ENCODE results near the gene SLC28A3. TPM values are rescaled to one million over a fixed set of nuclear protein-coding genes. Genes with fewer than 3 reads are reported as not detected.
"Not testable (repeated sequence)": the region's sequence is repeated elsewhere in the genome, so short reads cannot be mapped to it uniquely, and the experiment has no call there.

Gene SLC28A3, protein sequence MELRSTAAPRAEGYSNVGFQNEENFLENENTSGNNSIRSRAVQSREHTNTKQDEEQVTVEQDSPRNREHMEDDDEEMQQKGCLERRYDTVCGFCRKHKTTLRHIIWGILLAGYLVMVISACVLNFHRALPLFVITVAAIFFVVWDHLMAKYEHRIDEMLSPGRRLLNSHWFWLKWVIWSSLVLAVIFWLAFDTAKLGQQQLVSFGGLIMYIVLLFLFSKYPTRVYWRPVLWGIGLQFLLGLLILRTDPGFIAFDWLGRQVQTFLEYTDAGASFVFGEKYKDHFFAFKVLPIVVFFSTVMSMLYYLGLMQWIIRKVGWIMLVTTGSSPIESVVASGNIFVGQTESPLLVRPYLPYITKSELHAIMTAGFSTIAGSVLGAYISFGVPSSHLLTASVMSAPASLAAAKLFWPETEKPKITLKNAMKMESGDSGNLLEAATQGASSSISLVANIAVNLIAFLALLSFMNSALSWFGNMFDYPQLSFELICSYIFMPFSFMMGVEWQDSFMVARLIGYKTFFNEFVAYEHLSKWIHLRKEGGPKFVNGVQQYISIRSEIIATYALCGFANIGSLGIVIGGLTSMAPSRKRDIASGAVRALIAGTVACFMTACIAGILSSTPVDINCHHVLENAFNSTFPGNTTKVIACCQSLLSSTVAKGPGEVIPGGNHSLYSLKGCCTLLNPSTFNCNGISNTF
- total RNA-seq (2.0 TPM), polyA plus RNA-seq (0.09 TPM)

- Histone ChIP-seq H3K27ac (ENCODE audit: low read depth) (no peak within 1 kb of the TSS), H3K4me1 (ENCODE audit: insufficient read depth) (no peaks in the 10 kb centered on the region), H3K4me3 (ENCODE audit: low read depth, low read length) (no peak within 1 kb of the TSS), H3K36me3 (ENCODE audit: insufficient read depth) (no peaks in the 10 kb centered on the region)
- DNase-seq (ENCODE audit: extremely low spot score): no peak
- WGBS: 73% methylated on average over 5 of the region's 5 CpGs
These were observed at the start of gene SLC28A3 for GRCh38 chr9:84340535-84340934. Gene SLC28A3, minus strand, starts transcription at chr9:84340758. Its CDS starts 125 bp downstream, at chr9:84340633.

DNA sequence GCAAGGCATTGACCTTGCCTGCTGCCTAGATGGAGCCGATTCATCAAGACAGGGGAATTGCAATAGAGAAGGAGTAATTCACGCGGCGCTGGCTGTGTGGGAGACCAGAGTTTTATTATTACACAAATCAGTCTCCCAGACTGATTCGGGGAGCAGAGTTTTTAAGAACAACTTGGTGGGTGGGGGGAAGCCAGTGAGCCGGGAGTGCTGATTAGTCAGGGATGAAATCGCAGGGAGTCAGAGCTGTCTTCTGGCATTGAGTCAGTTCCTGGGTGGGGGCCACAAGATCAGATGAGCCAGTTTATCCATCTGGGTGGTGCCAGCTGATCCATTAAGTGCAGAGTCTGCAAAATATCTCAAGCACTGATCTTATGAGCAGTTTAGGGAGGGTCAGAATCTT, 49.7 kb upstream of the SLC28A3 start:
- 62% methylated on average over 7 of the region's 7 CpGs for WGBS
- DNase-seq (ENCODE audit: extremely low spot score): not testable (repeated sequence)

DNA sequence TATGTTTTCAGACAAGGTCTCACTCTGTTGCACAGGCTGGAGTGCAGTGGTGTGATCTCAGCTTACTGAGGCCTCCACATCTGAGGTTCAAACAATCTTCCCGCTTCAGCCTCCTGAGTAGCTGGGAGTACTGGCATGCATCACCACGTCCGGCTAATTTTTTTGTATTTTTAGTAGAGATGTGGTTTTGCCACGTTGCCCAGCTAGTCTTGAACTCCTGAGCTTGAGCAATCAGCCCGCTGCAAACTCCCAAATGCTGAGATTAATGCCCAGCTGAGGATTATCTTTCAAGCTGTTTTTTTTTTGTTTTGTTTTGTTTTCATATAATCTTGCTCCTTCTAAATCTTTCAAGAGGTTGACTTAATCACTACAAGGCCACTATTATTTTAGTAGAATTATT, 47.3 kb upstream of the SLC28A3 start:
- no peaks in the 10 kb centered on the region for H3K4me1 ChIP-seq (ENCODE audit: insufficient read depth)
- DNase-seq (ENCODE audit: extremely low spot score): no peak
- no peaks in the 10 kb centered on the region for H3K36me3 ChIP-seq (ENCODE audit: insufficient read depth)
- no peak overlapping the region for H3K4me3 ChIP-seq (ENCODE audit: low read depth, low read length)
- 90% methylated on average over 5 of the region's 5 CpGs for WGBS
- no peak overlapping the region for H3K27ac ChIP-seq (ENCODE audit: low read depth)

More for the DNA sequence above, 49.7 kb upstream of the SLC28A3 start:
- H3K4me1 ChIP-seq (ENCODE audit: insufficient read depth); H3K4me3 ChIP-seq (ENCODE audit: low read depth, low read length); H3K36me3 ChIP-seq (ENCODE audit: insufficient read depth); H3K27ac ChIP-seq (ENCODE audit: low read depth): not testable (repeated sequence)

DNA sequence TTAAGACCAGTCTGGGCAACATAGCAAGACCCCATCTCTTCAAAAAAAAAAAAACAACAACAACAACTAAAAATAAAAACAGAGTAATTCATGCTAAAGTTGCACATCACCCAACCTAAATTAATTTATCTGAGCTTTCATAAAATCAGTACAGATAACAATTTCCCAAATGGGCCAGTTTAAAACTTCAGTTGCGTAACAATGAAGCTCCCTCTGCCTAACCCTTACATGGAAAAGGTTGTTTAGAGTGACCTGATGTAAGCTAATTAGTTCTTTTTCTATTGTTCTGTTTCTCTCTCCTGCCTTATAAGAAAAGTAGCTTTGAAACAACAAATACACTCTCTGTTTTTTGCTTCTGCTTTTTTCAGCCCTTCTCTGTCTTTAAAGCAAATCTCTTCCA, 46.2 kb upstream of the SLC28A3 start:
- 95% methylated on average over 1 of the region's 1 CpG for WGBS
- no peaks in the 10 kb centered on the region for H3K4me1 ChIP-seq (ENCODE audit: insufficient read depth)
- H3K27ac ChIP-seq (ENCODE audit: low read depth): no peak overlapping the region
- DNase-seq (ENCODE audit: extremely low spot score): no peak
- no peak overlapping the region for H3K4me3 ChIP-seq (ENCODE audit: low read depth, low read length)
- no peaks in the 10 kb centered on the region for H3K36me3 ChIP-seq (ENCODE audit: insufficient read depth)

DNA sequence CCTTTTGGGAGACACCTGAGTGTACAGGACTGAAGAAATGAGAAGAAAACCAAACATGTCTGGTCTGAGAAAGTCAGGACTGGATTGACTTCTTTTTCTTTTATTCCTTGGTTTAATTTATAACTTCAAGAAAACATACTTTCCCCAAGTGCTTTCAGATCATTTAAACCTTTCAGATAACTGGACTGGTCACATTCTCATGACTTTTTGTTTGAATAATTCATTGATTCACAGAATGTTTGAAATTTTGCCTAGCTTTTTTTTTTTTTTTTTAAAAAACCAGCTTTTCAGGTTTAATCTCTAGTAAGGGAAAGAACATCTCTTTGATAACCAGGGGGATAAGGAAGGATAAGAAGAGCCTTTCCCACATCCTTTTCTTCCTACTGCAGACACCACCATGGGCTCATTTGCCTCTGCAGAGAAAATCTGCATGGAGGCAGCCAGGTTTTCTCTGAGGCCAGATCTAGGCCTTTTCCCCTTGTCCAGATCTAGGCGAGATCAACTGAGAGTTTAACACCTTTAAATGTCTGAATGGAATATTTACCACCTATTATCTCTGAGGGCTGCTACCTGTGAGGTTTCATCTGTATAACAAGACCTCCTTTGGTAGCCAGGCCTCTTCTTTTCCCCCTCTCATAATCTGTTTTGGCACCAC, 45.0 kb upstream of the SLC28A3 start:
- 89% methylated on average over 1 of the region's 1 CpG for WGBS
- no peak for DNase-seq (ENCODE audit: extremely low spot score)
- H3K4me1 ChIP-seq (ENCODE audit: insufficient read depth): no peaks in the 10 kb centered on the region
- no peaks in the 10 kb centered on the region for H3K36me3 ChIP-seq (ENCODE audit: insufficient read depth)
- H3K4me3 ChIP-seq (ENCODE audit: low read depth, low read length): no peak overlapping the region
- H3K27ac ChIP-seq (ENCODE audit: low read depth): no peak overlapping the region

DNA sequence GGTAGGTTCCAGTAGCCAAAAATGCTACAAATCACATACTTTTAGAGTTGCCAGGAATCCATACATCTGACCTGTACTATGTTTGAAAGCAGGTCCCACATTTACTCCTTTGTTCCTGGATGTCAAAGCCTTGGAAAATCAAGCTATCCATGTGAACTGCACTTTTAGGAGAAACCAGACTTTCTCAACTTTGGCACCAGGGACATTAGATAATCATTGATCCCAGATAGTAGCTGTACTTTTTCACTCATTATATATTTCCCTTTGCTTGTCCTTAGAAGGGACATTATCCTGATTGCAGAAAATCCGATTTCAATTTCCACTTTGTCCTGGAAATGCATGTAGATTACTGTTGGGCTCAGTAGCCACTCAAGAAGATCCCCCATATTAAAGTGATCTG, 44.1 kb upstream of the SLC28A3 start:
- 94% methylated on average over 1 of the region's 1 CpG for WGBS
- H3K4me3 ChIP-seq (ENCODE audit: low read depth, low read length): no peak overlapping the region
- no peaks in the 10 kb centered on the region for H3K4me1 ChIP-seq (ENCODE audit: insufficient read depth)
- no peak overlapping the region for H3K27ac ChIP-seq (ENCODE audit: low read depth)
- no peak for DNase-seq (ENCODE audit: extremely low spot score)
- no peaks in the 10 kb centered on the region for H3K36me3 ChIP-seq (ENCODE audit: insufficient read depth)

- no peak for DNase-seq (ENCODE audit: extremely low spot score)
- 49% methylated on average over 3 of the region's 3 CpGs for WGBS
- H3K27ac ChIP-seq (ENCODE audit: low read depth): no peak overlapping the region
These were observed 42.6 kb upstream of the SLC28A3 start for GRCh38 chr9:84383178-84383577.

GRCh38 chr9:84382720-84383119, 42.2 kb upstream of the SLC28A3 start:
- no peak for DNase-seq (ENCODE audit: extremely low spot score)
- Histone ChIP-seq H3K27ac (ENCODE audit: low read depth) (no peak overlapping the region), H3K4me1 (ENCODE audit: insufficient read depth) (no peaks in the 10 kb centered on the region), H3K36me3 (ENCODE audit: insufficient read depth) (no peaks in the 10 kb centered on the region), H3K4me3 (ENCODE audit: low read depth, low read length) (no peak overlapping the region)
- 69% methylated on average over 6 of the region's 6 CpGs for WGBS

More at GRCh38 chr9:84383178-84383577, 42.6 kb upstream of the SLC28A3 start:
- Histone ChIP-seq H3K4me1 (ENCODE audit: insufficient read depth) (no peaks in the 10 kb centered on the region), H3K4me3 (ENCODE audit: low read depth, low read length) (no peak overlapping the region), H3K36me3 (ENCODE audit: insufficient read depth) (no peaks in the 10 kb centered on the region)

DNA sequence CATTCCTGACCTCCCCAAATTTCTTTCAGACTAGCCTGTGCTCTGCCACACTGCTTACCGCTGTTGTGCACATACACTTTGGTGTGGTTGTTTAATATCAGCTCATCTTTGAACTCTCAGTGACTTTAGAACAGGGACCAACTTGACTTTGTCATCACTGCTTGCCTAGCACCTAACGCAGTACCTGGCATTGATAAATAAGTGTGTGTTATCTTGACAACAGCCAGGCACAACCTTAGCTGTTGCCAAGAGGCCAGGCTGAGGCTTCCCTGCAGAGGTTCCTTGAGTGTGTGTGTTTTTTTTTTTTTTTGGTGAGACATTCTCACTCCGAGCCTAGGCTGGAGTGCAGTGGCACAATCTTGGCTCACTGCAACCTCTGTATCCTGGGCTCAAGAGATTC, 41.0 kb upstream of the SLC28A3 start:
- no peak for DNase-seq (ENCODE audit: extremely low spot score)
- Histone ChIP-seq H3K36me3 (ENCODE audit: insufficient read depth) (no peaks in the 10 kb centered on the region), H3K4me1 (ENCODE audit: insufficient read depth) (no peaks in the 10 kb centered on the region), H3K4me3 (ENCODE audit: low read depth, low read length) (no peak overlapping the region), H3K27ac (ENCODE audit: low read depth) (no peak overlapping the region)
- 72% methylated on average over 3 of the region's 3 CpGs for WGBS

DNA sequence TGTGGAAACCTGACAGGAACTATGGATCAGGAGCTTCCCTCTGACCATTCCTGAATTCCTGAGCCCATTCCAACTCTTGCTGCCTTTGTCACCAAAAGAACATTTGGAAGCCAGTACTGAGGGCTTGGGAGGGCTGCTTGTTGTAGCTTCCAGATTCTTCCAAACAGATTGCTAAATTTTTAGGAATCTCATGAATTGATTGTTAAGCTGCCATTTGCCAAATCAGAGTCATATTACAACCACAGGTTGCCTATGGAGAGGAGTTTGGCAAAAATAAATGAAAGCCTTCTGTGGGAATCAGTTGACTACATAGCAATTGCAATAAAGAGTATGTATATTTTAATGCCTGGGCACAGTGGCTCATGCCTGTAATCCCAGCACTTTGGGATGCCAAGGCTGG, 39.2 kb upstream of the SLC28A3 start:
- no peak for DNase-seq (ENCODE audit: extremely low spot score)
- Histone ChIP-seq H3K27ac (ENCODE audit: low read depth) (no peak overlapping the region), H3K36me3 (ENCODE audit: insufficient read depth) (no peaks in the 10 kb centered on the region), H3K4me1 (ENCODE audit: insufficient read depth) (no peaks in the 10 kb centered on the region), H3K4me3 (ENCODE audit: low read depth, low read length) (no peak overlapping the region)

- H3K27ac ChIP-seq (ENCODE audit: low read depth): no peak overlapping the region
- no peaks in the 10 kb centered on the region for H3K4me1 ChIP-seq (ENCODE audit: insufficient read depth)
- H3K4me3 ChIP-seq (ENCODE audit: low read depth, low read length): no peak overlapping the region
- no peaks in the 10 kb centered on the region for H3K36me3 ChIP-seq (ENCODE audit: insufficient read depth)
- 36% methylated on average over 3 of the region's 3 CpGs for WGBS
- DNase-seq (ENCODE audit: extremely low spot score): no peak
These were observed 35.4 kb upstream of the SLC28A3 start for GRCh38 chr9:84375954-84376353.

- no peaks in the 10 kb centered on the region for H3K36me3 ChIP-seq (ENCODE audit: insufficient read depth)
- no peaks in the 10 kb centered on the region for H3K4me1 ChIP-seq (ENCODE audit: insufficient read depth)
- no peak overlapping the region for H3K27ac ChIP-seq (ENCODE audit: low read depth)
- H3K4me3 ChIP-seq (ENCODE audit: low read depth, low read length): no peak overlapping the region
- 52% methylated on average over 2 of the region's 2 CpGs for WGBS
- DNase-seq (ENCODE audit: extremely low spot score): no peak
These were observed 34.0 kb upstream of the SLC28A3 start for GRCh38 chr9:84374516-84374915.

DNA sequence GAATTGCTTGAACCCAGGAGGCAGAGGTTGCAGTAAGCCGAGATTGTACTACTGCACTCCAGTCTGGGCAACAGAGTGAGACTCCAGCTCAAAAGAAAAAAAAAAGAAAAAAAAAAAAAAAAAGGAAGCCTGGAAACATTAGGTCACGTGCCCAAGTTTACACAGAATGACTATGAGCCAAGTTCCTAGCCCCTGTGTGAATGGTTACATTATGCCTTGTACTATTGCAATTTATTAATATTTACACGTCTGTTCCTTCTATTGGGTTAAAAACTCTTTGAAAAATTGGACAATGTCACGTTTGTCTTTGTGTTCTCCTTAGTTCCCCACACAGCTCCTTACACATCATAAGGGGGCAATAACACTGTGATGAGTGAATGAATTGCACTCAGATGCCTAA, 33.5 kb upstream of the SLC28A3 start:
- no peak overlapping the region for H3K4me3 ChIP-seq (ENCODE audit: low read depth, low read length)
- H3K36me3 ChIP-seq (ENCODE audit: insufficient read depth): no peaks in the 10 kb centered on the region
- DNase-seq (ENCODE audit: extremely low spot score): no peak
- no peaks in the 10 kb centered on the region for H3K4me1 ChIP-seq (ENCODE audit: insufficient read depth)
- H3K27ac ChIP-seq (ENCODE audit: low read depth): no peak overlapping the region
- 56% methylated on average over 4 of the region's 4 CpGs for WGBS

GRCh38 chr9:84371737-84372136, 31.2 kb upstream of the SLC28A3 start:
- Histone ChIP-seq H3K36me3 (ENCODE audit: insufficient read depth) (no peaks in the 10 kb centered on the region), H3K27ac (ENCODE audit: low read depth) (no peak overlapping the region), H3K4me1 (ENCODE audit: insufficient read depth) (no peaks in the 10 kb centered on the region), H3K4me3 (ENCODE audit: low read depth, low read length) (no peak overlapping the region)
- no peak for DNase-seq (ENCODE audit: extremely low spot score)
- WGBS: 56% methylated on average over 2 of the region's 2 CpGs
